ENCODE results near the gene CACNA2D3.

GRCh38 chr3:54232618-54233017 lies 110.3 kb downstream of the CACNA2D3 start:
- TF ChIP-seq, protein P1, sequence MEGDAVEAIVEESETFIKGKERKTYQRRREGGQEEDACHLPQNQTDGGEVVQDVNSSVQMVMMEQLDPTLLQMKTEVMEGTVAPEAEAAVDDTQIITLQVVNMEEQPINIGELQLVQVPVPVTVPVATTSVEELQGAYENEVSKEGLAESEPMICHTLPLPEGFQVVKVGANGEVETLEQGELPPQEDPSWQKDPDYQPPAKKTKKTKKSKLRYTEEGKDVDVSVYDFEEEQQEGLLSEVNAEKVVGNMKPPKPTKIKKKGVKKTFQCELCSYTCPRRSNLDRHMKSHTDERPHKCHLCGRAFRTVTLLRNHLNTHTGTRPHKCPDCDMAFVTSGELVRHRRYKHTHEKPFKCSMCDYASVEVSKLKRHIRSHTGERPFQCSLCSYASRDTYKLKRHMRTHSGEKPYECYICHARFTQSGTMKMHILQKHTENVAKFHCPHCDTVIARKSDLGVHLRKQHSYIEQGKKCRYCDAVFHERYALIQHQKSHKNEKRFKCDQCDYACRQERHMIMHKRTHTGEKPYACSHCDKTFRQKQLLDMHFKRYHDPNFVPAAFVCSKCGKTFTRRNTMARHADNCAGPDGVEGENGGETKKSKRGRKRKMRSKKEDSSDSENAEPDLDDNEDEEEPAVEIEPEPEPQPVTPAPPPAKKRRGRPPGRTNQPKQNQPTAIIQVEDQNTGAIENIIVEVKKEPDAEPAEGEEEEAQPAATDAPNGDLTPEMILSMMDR (IDR thresholded peaks at IDR 0.05; ENCODE audit: insufficient read depth, low read length, poor library complexity, severe bottlenecking), result no peak
- TF ChIP-seq EZH2phosphoT487 (conservative IDR thresholded peaks at IDR 0.05; ENCODE audit: low read length), result no peak

All from SU-DHL-6 (cell line).